SH-SY5Y (cell line): ENCODE measurements around the gene IL2RA.

Source experiments
- GATA2 ChIP-seq: IDR thresholded peaks from 2 replicates; pipeline ENCODE4 v1.6.1; 2011; ENCODE audit warnings: mild to moderate bottlenecking, low read depth, low read length
- GATA3 ChIP-seq: IDR thresholded peaks from 2 replicates; pipeline ENCODE4 v1.6.1; 2011; ENCODE audit warnings: low read depth, mild to moderate bottlenecking, low read length, moderate library complexity

GRCh38 chr10:5971886-5972285 lies 90.3 kb downstream of the IL2RA start:
- TF ChIP-seq GATA2: no peak
- TF ChIP-seq GATA3: no peak
